Adrenal gland (tissue), 5 donors: ENCODE measurements around the gene LRIT3.

ENCODE experiments used
- POLR2A ChIP-seq, 2 donors: fragments of 450-650 bp; IDR thresholded peaks; one replicate each; pipeline ENCODE4 v1.6.1; 2017; ENCODE audit warnings: antibody characterized with exemption in 2 of 2, mild to moderate bottlenecking in 2 of 2, moderate library complexity in 1 of 2
- TF ChIP-seq, protein P1 (sequence below), 6 experiments: fragments of 450-650 bp in 4 of 6; fragments of 200-600 bp in 2 of 6; sonication (generic) in 1 of 6; IDR thresholded peaks; 1 replicate in 5 of 6; 2 replicates in 1 of 6; pipeline versions ENCODE4 v1.5.1 to v1.8.0; 2016 to 2021; ENCODE audit warnings: antibody characterized with exemption in 6 of 6, mild to moderate bottlenecking in 2 of 6, moderate library complexity in 1 of 6
- donor health status: DM: no; HTN: no; CAD: no.

DNA sequence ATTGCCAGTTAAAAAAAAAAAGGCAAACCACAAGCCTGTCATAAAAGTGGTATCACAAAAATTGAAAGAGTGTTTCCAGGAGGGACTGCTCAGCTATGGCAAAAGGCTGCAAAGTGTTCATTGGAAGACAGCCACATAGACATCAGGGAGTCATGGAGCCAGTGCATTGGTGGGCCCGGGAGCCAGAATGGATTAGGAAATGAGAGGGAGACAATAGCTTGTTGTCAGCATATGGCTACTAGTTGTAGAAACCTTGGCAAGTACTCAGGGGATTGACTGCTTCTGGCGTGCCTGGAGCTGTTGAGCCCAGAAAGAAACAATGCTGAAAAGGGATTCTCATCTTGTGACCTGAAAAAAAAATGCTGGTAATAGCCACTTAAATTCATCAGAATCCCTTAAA, 27.3 kb upstream of the LRIT3 start:
- TF ChIP-seq, protein P1, sequence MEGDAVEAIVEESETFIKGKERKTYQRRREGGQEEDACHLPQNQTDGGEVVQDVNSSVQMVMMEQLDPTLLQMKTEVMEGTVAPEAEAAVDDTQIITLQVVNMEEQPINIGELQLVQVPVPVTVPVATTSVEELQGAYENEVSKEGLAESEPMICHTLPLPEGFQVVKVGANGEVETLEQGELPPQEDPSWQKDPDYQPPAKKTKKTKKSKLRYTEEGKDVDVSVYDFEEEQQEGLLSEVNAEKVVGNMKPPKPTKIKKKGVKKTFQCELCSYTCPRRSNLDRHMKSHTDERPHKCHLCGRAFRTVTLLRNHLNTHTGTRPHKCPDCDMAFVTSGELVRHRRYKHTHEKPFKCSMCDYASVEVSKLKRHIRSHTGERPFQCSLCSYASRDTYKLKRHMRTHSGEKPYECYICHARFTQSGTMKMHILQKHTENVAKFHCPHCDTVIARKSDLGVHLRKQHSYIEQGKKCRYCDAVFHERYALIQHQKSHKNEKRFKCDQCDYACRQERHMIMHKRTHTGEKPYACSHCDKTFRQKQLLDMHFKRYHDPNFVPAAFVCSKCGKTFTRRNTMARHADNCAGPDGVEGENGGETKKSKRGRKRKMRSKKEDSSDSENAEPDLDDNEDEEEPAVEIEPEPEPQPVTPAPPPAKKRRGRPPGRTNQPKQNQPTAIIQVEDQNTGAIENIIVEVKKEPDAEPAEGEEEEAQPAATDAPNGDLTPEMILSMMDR (IDR thresholded peaks at IDR 0.05), result no peak
- no peak for TF ChIP-seq POLR2A (IDR thresholded peaks at IDR 0.05)
